Epithelial cell of proximal tubule (primary cell): ENCODE measurements around the gene FAM13A. TPM values are rescaled to one million over a fixed set of nuclear protein-coding genes. Genes with fewer than 3 reads are reported as not detected.

Experiments
- DNase-seq: peaks from one replicate; pipeline ENCODE4 v3.0.0-alpha.2; 2011; ENCODE audit warnings: low read depth
- H3K4me3 ChIP-seq: 2 replicates; pipeline ENCODE4 v1.5.1; 2011; ENCODE audit warnings: low read depth, mild to moderate bottlenecking, low read length
- CTCF ChIP-seq: conservative IDR thresholded peaks from 2 replicates; pipeline ENCODE4 v1.5.1; 2012; ENCODE audit warnings: low read depth, mild to moderate bottlenecking, low read length
- total RNA-seq: library from RNA; depleted of rRNA; stranded (reverse); fragments of >200 nt; gene quantifications from 2 replicates; pipeline ENCODE4 v1.2.3, GENCODE V29; 2015

Gene FAM13A
- total RNA-seq, 1 donor from 2014 or later, result 3.0 TPM

GRCh38 chr4:88802585-88803286 is 254.2 kb downstream of the FAM13A start:
- no peak for TF ChIP-seq CTCF
- H3K4me3 ChIP-seq, result no peak overlapping the region
- DNase-seq, result no peak

- peak; percentile 36 for TF ChIP-seq CTCF
- no peak overlapping the region for H3K4me3 ChIP-seq
- no peak for DNase-seq
These were observed 254.8 kb downstream of the FAM13A start for GRCh38 chr4:88802138-88802537.

GRCh38 chr4:88799900-88800299 is 257.1 kb downstream of the FAM13A start:
- no peak overlapping the region for H3K4me3 ChIP-seq
- TF ChIP-seq CTCF, result no peak
- no peak for DNase-seq

GRCh38 chr4:88797725-88798124 is 259.3 kb downstream of the FAM13A start:
- no peak for TF ChIP-seq CTCF
- DNase-seq, result no peak
- no peak overlapping the region for H3K4me3 ChIP-seq

- DNase-seq, result no peak
- TF ChIP-seq CTCF, result no peak
- no peak overlapping the region for H3K4me3 ChIP-seq
These were observed 260.4 kb downstream of the FAM13A start for GRCh38 chr4:88796545-88796944.

- no peak overlapping the region for H3K4me3 ChIP-seq
- TF ChIP-seq CTCF, result no peak
- DNase-seq, result no peak
These were observed 262.0 kb downstream of the FAM13A start for GRCh38 chr4:88794952-88795351.

GRCh38 chr4:88794087-88794690 is 262.8 kb downstream of the FAM13A start:
- no peak for TF ChIP-seq CTCF
- DNase-seq, result no peak
- H3K4me3 ChIP-seq, result no peak overlapping the region
